SK-N-SH (cell line): ENCODE data around the gene SFRP2. TPM values are rescaled to one million over a fixed set of nuclear protein-coding genes. Genes with fewer than 3 reads are reported as not detected.

Experiments
- CTCF ChIA-PET: fragments of 300-600, 350-600 bp; formaldehyde crosslinking; extraction: SDS; loops from one replicate; lab custom pipeline; 2021; lab: Yijun Ruan, JAX
- POLR2A ChIA-PET: fragments of 350-600 bp; sonication (Branson Sonifier 250); formaldehyde crosslinking; extraction: SDS; loops from one replicate; lab custom pipeline; 2020; ENCODE audit warnings: antibody characterized with exemption, inconsistent platforms; lab: Yijun Ruan, JAX
- DNase-seq: peaks from one replicate; pipeline ENCODE4 v3.0.0; 2012
- H2AFZ ChIP-seq: fragments of 200-600 bp; sonication (generic); 2 replicates; pipeline ENCODE4 v1.8.1; 2016; ENCODE audit warnings: antibody characterized with exemption, mild to moderate bottlenecking, low read depth
- H3F3A ChIP-seq: fragments of 200-600 bp; sonication (generic); replicated peaks from 2 replicates; pipeline ENCODE3; 2016; ENCODE audit warnings: antibody characterized with exemption, mild to moderate bottlenecking; ENCODE audit not compliant: insufficient read depth
- H3K27ac ChIP-seq, 2 experiments: fragments of 200-500 bp in 1 of 2; fragments of 200-600 bp in 1 of 2; sonication (Bioruptor generic) in 1 of 2; sonication (generic), shearing (Covaris generic) in 1 of 2; 2 replicates each; pipeline versions ENCODE4 v1.5.1 to v1.6.1; 2014 to 2016; ENCODE audit warnings: low read depth in 2 of 2, inconsistent platforms in 1 of 2, low read length in 1 of 2, mild to moderate bottlenecking in 1 of 2, mixed read lengths in 1 of 2
- H3K27me3 ChIP-seq: fragments of 200-600 bp; sonication (generic), shearing (Covaris generic); 2 replicates; pipeline ENCODE4 v1.6.1; 2016; ENCODE audit warnings: mixed run types; ENCODE audit not compliant: insufficient read depth
- H3K36me3 ChIP-seq, 2 experiments: fragments of 200-500 bp in 1 of 2; fragments of 200-600 bp in 1 of 2; sonication (Bioruptor generic) in 1 of 2; sonication (generic) in 1 of 2; replicated peaks in 1 of 2; 2 replicates each; pipeline versions ENCODE3 to v1.5.1; 2014 to 2016; ENCODE audit warnings: low read length in 1 of 2, mild to moderate bottlenecking in 1 of 2; ENCODE audit not compliant: insufficient read depth in 2 of 2, control insufficient read depth in 1 of 2
- H3K4me1 ChIP-seq, 2 experiments: fragments of 200-500 bp in 1 of 2; fragments of 200-600 bp in 1 of 2; sonication (Bioruptor generic) in 1 of 2; sonication (generic), shearing (Covaris generic) in 1 of 2; 2 replicates each; pipeline versions ENCODE4 v1.5.1 to v1.6.1; 2014 to 2016; ENCODE audit warnings: low read depth in 1 of 2, low read length in 1 of 2, mixed run types in 1 of 2; ENCODE audit not compliant: insufficient read depth in 2 of 2, control insufficient read depth in 1 of 2
- H3K4me2 ChIP-seq: fragments of 200-600 bp; sonication (generic), shearing (Covaris generic); 2 replicates; pipeline ENCODE4 v1.6.1; 2017; ENCODE audit warnings: mixed run types
- H3K4me3 ChIP-seq, 2 experiments: fragments of 200-500 bp in 1 of 2; fragments of 200-600 bp in 1 of 2; sonication (Bioruptor generic) in 1 of 2; sonication (generic), shearing (Covaris generic) in 1 of 2; 2 replicates each; pipeline versions ENCODE4 v1.5.1 to v1.8.1; 2014 to 2016; ENCODE audit warnings: low read depth in 2 of 2, inconsistent platforms in 1 of 2, low read length in 1 of 2, mild to moderate bottlenecking in 1 of 2, mixed read lengths in 1 of 2, moderate library complexity in 1 of 2
- H3K79me2 ChIP-seq: fragments of 200-600 bp; sonication (generic); 2 replicates; pipeline ENCODE4 v1.8.1; 2017; ENCODE audit warnings: mild to moderate bottlenecking; ENCODE audit not compliant: insufficient read depth
- H3K9ac ChIP-seq: fragments of 200-600 bp; sonication (generic); 2 replicates; pipeline ENCODE4 v1.6.1; 2017; ENCODE audit warnings: mixed run types
- H3K9me2 ChIP-seq: fragments of 200-600 bp; sonication (generic); 2 replicates; pipeline ENCODE4 v1.6.1; 2017; ENCODE audit warnings: mixed run types
- H3K9me3 ChIP-seq: fragments of 200-600 bp; sonication (generic); 2 replicates; pipeline ENCODE4 v1.6.1; 2017; ENCODE audit warnings: mixed run types, mild to moderate bottlenecking, moderate library complexity
- H4K20me1 ChIP-seq: fragments of 200-600 bp; sonication (generic); 2 replicates; pipeline ENCODE4 v1.6.1; 2017; ENCODE audit warnings: mild to moderate bottlenecking, mixed run types; ENCODE audit not compliant: insufficient read depth
- CTCF ChIP-seq: fragments of 200-600 bp; sonication (generic); IDR thresholded peaks from 2 replicates; pipeline ENCODE4 v1.6.1; 2017; ENCODE audit warnings: antibody characterized with exemption, mild to moderate bottlenecking, moderate library complexity
- ELF1 ChIP-seq: IDR thresholded peaks from 2 replicates; pipeline ENCODE4 v1.4.0; 2012
- EP300 ChIP-seq, 2 experiments: IDR thresholded peaks; 2 replicates each; pipeline versions ENCODE4 v1.4.0 to v1.6.1; 2012; ENCODE audit warnings: borderline replicate concordance in 1 of 2, low read depth in 1 of 2, low read length in 1 of 2
- FOSL2 ChIP-seq: IDR thresholded peaks from 2 replicates; pipeline ENCODE4 v1.4.0; 2012; ENCODE audit warnings: low read depth, mild to moderate bottlenecking, moderate library complexity, borderline replicate concordance
- FOXJ3 ChIP-seq: sonication (generic); formaldehyde crosslinking; IDR thresholded peaks from 2 replicates; pipeline ENCODE4 v1.5.1; 2020; ENCODE audit warnings: mild to moderate bottlenecking, missing genetic modification reagents
- FOXM1 ChIP-seq: IDR thresholded peaks from 2 replicates; pipeline ENCODE4 v1.4.0; 2012; ENCODE audit warnings: low read depth, mild to moderate bottlenecking
- GABPA ChIP-seq: IDR thresholded peaks from 2 replicates; pipeline ENCODE4 v1.4.0; 2012; ENCODE audit warnings: low read depth, mild to moderate bottlenecking
- GATA2 ChIP-seq: sonication (generic); formaldehyde crosslinking; IDR thresholded peaks from 2 replicates; pipeline ENCODE4 v1.5.0; 2020; ENCODE audit warnings: mild to moderate bottlenecking, missing genetic modification reagents
- IRF3 ChIP-seq: fragments of 150-350 bp; IDR thresholded peaks from 2 replicates; pipeline ENCODE4 v1.6.1; 2016; ENCODE audit warnings: mild to moderate bottlenecking, low read depth, low read length
- JUND ChIP-seq: IDR thresholded peaks from 2 replicates; pipeline ENCODE4 v1.4.0; 2012
- MEF2A ChIP-seq: IDR thresholded peaks from 2 replicates; pipeline ENCODE4 v1.4.0; 2012; ENCODE audit warnings: low read depth, borderline replicate concordance
- MXI1 ChIP-seq: IDR thresholded peaks from 2 replicates; pipeline ENCODE4 v1.6.1; 2012; ENCODE audit warnings: mild to moderate bottlenecking, low read depth, low read length, improper control_type of control experiment
- NFIC ChIP-seq: IDR thresholded peaks from 2 replicates; pipeline ENCODE4 v1.4.0; 2012; ENCODE audit warnings: borderline replicate concordance
- POLR2AphosphoS5 ChIP-seq: IDR thresholded peaks from 2 replicates; pipeline ENCODE4 v1.6.1; 2012; ENCODE audit warnings: low read depth, low read length
- RAD21 ChIP-seq: IDR thresholded peaks from 2 replicates; pipeline ENCODE4 v1.6.1; 2012; ENCODE audit warnings: mild to moderate bottlenecking, low read length
- RCOR1 ChIP-seq: fragments of 150-350 bp; IDR thresholded peaks from 2 replicates; pipeline ENCODE4 v1.6.1; 2017; ENCODE audit warnings: antibody characterized with exemption, low read length
- RFX5 ChIP-seq: IDR thresholded peaks from 2 replicates; pipeline ENCODE4 v1.6.1; 2012; ENCODE audit warnings: mild to moderate bottlenecking, improper control_type of control experiment, low read length
- SMC3 ChIP-seq: IDR thresholded peaks from 2 replicates; pipeline ENCODE4 v1.6.1; 2012; ENCODE audit warnings: low read depth, low read length, improper control_type of control experiment
- TEAD4 ChIP-seq: IDR thresholded peaks from 2 replicates; pipeline ENCODE4 v1.4.0; 2012; ENCODE audit warnings: mild to moderate bottlenecking, borderline replicate concordance; ENCODE audit not compliant: insufficient read depth
- USF2 ChIP-seq: fragments of 150-350 bp; IDR thresholded peaks from 2 replicates; pipeline ENCODE4 v1.6.1; 2017; ENCODE audit warnings: antibody characterized with exemption, low read length, low read depth, borderline replicate concordance
- YY1 ChIP-seq: IDR thresholded peaks from 2 replicates; pipeline ENCODE4 v1.4.0; 2012; ENCODE audit warnings: low read depth, mild to moderate bottlenecking
- WGBS: methylation state at CpG from one replicate; pipeline ENCODE4 v1.1.6; 2017; ENCODE audit warnings: low lambda C conversion rate; 5-methylcytosine and 5-hydroxymethylcytosine counted together
- polyA plus RNA-seq, 3 experiments: library from polyadenylated mRNA; depleted of rRNA; stranded (reverse); fragments of >200 nt; gene quantifications; 2 replicates each; pipeline ENCODE4 v1.2.3, GENCODE V29; 2012

SFRP2 gene
- polyA plus RNA-seq, 1 of the 3 experiments (the other 2 are of a cell fraction), result not detected

- H3K9me2 ChIP-seq, result no peaks in the 10 kb centered on the region
- ChIA-PET CTCF (interaction anchor here (0.6 to 4.9 kb wide), 63 partner anchors 8 to 1091 kb away, joined by 3 to 89 read pairs (median 4); partner anchors contain the start of genes MND1, RNF175 and TLR2), POLR2A (interaction anchor here (0.5 kb wide), 1 partner anchor 12 kb away, joined by 3 read pairs; no protein-coding TSS in a partner anchor)
- no peak overlapping the region for H2AFZ ChIP-seq
- DNase-seq, result peak; percentile 72
- H3F3A ChIP-seq, result peaks cover 4% of the 10 kb centered on the region
- no peaks in the 10 kb centered on the region for H3K36me3 ChIP-seq
- H3K9me3 ChIP-seq, result no peaks in the 10 kb centered on the region
- H3K79me2 ChIP-seq, result no peaks in the 10 kb centered on the region
- H3K4me1 ChIP-seq, result peaks cover 6 to 13% of the 10 kb centered on the region in 2 experiments; a peak in 3 of 4 replicates
- H3K9ac ChIP-seq, result no peak overlapping the region
- 36% methylated on average over 5 of the region's 5 CpGs for WGBS
- H3K27ac ChIP-seq, result no peak overlapping the region
- H4K20me1 ChIP-seq, result no peaks in the 10 kb centered on the region
- H3K4me3 ChIP-seq, result no peak overlapping the region
- H3K27me3 ChIP-seq, result no peaks in the 10 kb centered on the region
- TF ChIP-seq SMC3, result peak; percentile 78
- no peak for TF ChIP-seq RFX5
- no peak for TF ChIP-seq POLR2AphosphoS5
- TF ChIP-seq CTCF, result peak; percentile 87
- TF ChIP-seq RAD21, result peak; percentile 94
- TF ChIP-seq MXI1, result no peak
- TF ChIP-seq MEF2A, result no peak
- no peak for TF ChIP-seq YY1
- TF ChIP-seq EP300 (IDR thresholded peaks at IDR 0.05; ENCODE audit: borderline replicate concordance in 1 of 2, low read depth in 1 of 2, low read length in 1 of 2), result no peak
- H3K4me2 ChIP-seq, result no peak overlapping the region
Observed at GRCh38 chr4:153750197-153750817, 38.6 kb downstream of the SFRP2 start.

- Histone ChIP-seq H3F3A (peaks cover 4% of the 10 kb centered on the region), H4K20me1 (no peaks in the 10 kb centered on the region), H3K9me2 (no peaks in the 10 kb centered on the region), H3K4me2 (peak overlapping the region; percentile 59; the same call in 1 of the 2 replicates), H3K9ac (no peak overlapping the region), H3K79me2 (no peaks in the 10 kb centered on the region), H3K27me3 (no peaks in the 10 kb centered on the region), H3K36me3 (no peaks in the 10 kb centered on the region), H3K9me3 (no peaks in the 10 kb centered on the region), H2AFZ (no peak overlapping the region), H3K4me1 (peaks cover 6 to 13% of the 10 kb centered on the region in 2 experiments; a peak in 3 of 4 replicates), H3K27ac (peak overlapping the region in 1 of 2 experiments; percentile 31; a peak in 3 of 4 replicates), H3K4me3 (no peak overlapping the region)
- WGBS, result 1% methylated on average over 6 of the region's 6 CpGs
- peak; percentile 48 for DNase-seq
- ChIA-PET POLR2A (no interaction called here), CTCF (interaction anchor here (0.7 to 4.9 kb wide), 9 partner anchors 18 to 262 kb away, joined by 3 to 89 read pairs (median 10); no protein-coding TSS in a partner anchor)
- no peak for TF ChIP-seq POLR2AphosphoS5
- TF ChIP-seq FOXM1, result no peak
- peak; percentile 83 for TF ChIP-seq JUND
- TF ChIP-seq MEF2A, result no peak
- no peak for TF ChIP-seq IRF3
- no peak for TF ChIP-seq SMC3
- TF ChIP-seq GABPA, result no peak
- TF ChIP-seq GATA2 (CRISPR knock-in tag), result no peak; the same call in 1 of the 2 replicates
- 0 out of 2 replicates have a peak, but pooled peaks have one; percentile 22 for TF ChIP-seq RCOR1
- TF ChIP-seq FOSL2, result peak; percentile 89
- peak; percentile 30; the same call in 1 of the 2 replicates for TF ChIP-seq NFIC
- TF ChIP-seq ELF1, result no peak
- TF ChIP-seq CTCF, result no peak
- TF ChIP-seq YY1, result peak; percentile 58; the same call in 1 of the 2 replicates
- no peak for TF ChIP-seq TEAD4
- TF ChIP-seq USF2, result no peak
- TF ChIP-seq MXI1, result peak; percentile 60
- no peak for TF ChIP-seq FOXJ3 (CRISPR knock-in tag)
Observed at GRCh38 chr4:153748378-153748777, 40.5 kb downstream of the SFRP2 start.
